Kidney (tissue), 14 donors: Measurements from ENCODE around the gene RNF207. TPM values are rescaled to one million over a fixed set of nuclear protein-coding genes. Genes with fewer than 3 reads are reported as not detected.
A peak's percentile ranks its signal among the peaks of the same experiment; 100 is the strongest.

Experiments
- DNase-seq, 5 donors: peaks; one replicate each; pipeline ENCODE4 v3.0.0-alpha.2; 2013 to 2020
- FAIRE-seq: peaks from 2 replicates; lab custom pipeline; 2012; peaks lifted over from hg19 to GRCh38; lab: Jason Lieb, UNC
- H3K27ac ChIP-seq, 2 donors: one replicate each; pipeline ENCODE4 v1.7.0; 2013; ENCODE audit warnings: low read depth in 2 of 2, low read length in 2 of 2, inconsistent platforms in 1 of 2
- H3K27me3 ChIP-seq: one replicate; pipeline ENCODE4 v1.7.1; 2013; ENCODE audit warnings: low read length, inconsistent platforms; ENCODE audit not compliant: control insufficient read depth, insufficient read depth
- H3K36me3 ChIP-seq, 3 donors: one replicate each; pipeline versions ENCODE4 v1.7.0 to v1.7.1; 2013; ENCODE audit warnings: low read length in 3 of 3, control low read depth in 1 of 3, inconsistent platforms in 1 of 3; ENCODE audit not compliant: insufficient read depth in 3 of 3, control insufficient read depth in 2 of 3
- H3K4me1 ChIP-seq, 3 donors: one replicate each; pipeline versions ENCODE4 v1.7.0 to v1.7.1; 2013; ENCODE audit warnings: low read length in 3 of 3, inconsistent platforms in 1 of 3, low read depth in 1 of 3; ENCODE audit not compliant: control insufficient read depth in 2 of 3, insufficient read depth in 2 of 3
- H3K4me3 ChIP-seq, 3 donors: one replicate each; pipeline versions ENCODE4 v1.7.0 to v1.8.1; 2013; ENCODE audit warnings: low read length in 3 of 3, control low read depth in 1 of 3, inconsistent platforms in 1 of 3
- H3K9ac ChIP-seq, 3 donors: one replicate each; pipeline versions ENCODE4 v1.7.0 to v1.7.1; 2013; ENCODE audit warnings: low read length in 3 of 3, control low read depth in 1 of 3, inconsistent platforms in 1 of 3
- H3K9me3 ChIP-seq, 3 donors: one replicate each; pipeline versions ENCODE4 v1.7.0 to v1.7.1; 2013; ENCODE audit warnings: low read length in 3 of 3, control low read depth in 1 of 3, inconsistent platforms in 1 of 3; ENCODE audit not compliant: control insufficient read depth in 2 of 3, insufficient read depth in 1 of 3
- CTCF ChIP-seq: IDR thresholded peaks from 3 replicates; pipeline ENCODE4 v1.5.1; 2012; ENCODE audit warnings: mild to moderate bottlenecking, moderate library complexity, borderline replicate concordance; ENCODE audit not compliant: insufficient read depth; ENCODE audit errors: extremely low read depth
- intact Hi-C: fragments of 100-400 bp; cut with DNase I; formaldehyde crosslinking; loops from one replicate; pipeline ENCODE4 v1.11.1; 2022
- polyA plus RNA-seq: library from polyadenylated mRNA; stranded (reverse); fragments of 350-450 nt; fragmentation: Illumina TruSeq; extraction: RNeasy Lipid Tissue Mini Kit (QIAGEN cat#74804); gene quantifications from one replicate; pipeline ENCODE4 v1.2.3, GENCODE V29; 2014; ENCODE audit warnings: low read depth, low replicate concordance; ENCODE audit not compliant: insufficient read depth
- total RNA-seq: library from RNA; stranded (reverse); fragmentation: NEBNext Ultra II Directional; extraction: Animal tissue kit (Norgen Biotek cat#: 25700); gene quantifications from one replicate; pipeline ENCODE4 v1.2.1, GENCODE V29; 2021
- donor health status: control.
- donor health status: control.
- donor health status: control.
- donor health status: control.
- donor health status: control.
- donor health status: DM: yes; HTN: yes; CAD: no.
- donor health status: Normal renal cell carcinoma (clear cell type).

Gene RNF207
- total and polyA plus RNA-seq, 2 donors from 2014 or later: 7.7 to 43.6 TPM

DNA sequence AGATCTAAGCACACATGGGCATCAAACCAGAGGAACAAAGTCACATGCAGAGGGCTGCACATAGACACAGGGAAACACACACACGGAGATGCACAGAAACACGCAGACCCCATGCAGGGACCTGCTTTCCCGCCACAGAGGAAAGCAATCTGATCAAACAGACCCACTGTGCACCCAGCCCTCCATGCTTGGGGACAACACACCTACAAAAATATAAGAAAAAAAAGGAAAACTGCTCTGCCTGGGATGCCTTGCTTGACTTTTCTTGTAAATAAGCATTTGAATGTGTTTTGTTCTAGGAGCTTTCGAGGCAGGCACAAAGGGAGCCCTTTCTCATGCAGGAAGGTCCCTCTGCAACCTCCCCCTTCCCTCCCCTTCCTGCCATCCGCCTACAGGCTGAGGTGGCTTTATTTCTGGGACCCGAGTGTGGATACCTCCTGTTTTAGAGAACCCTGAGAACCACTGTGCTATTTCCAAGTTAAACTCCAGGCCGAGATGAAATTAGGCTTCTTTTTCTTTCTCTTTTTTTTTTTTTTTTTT is 33.4 kb downstream of the RNF207 start:
- no peak overlapping the region for H3K9ac ChIP-seq
- H3K27me3 ChIP-seq: peaks cover 34% of the 10 kb centered on the region
- H3K36me3 ChIP-seq: no peaks in the 10 kb centered on the region
- intact Hi-C loops: no loop called here
- no peaks in the 10 kb centered on the region for H3K9me3 ChIP-seq
- H3K4me3 ChIP-seq: no peak overlapping the region
- peak in 1 of 5 donors; percentile 28 for DNase-seq
- no peak overlapping the region for H3K27ac ChIP-seq
- H3K4me1 ChIP-seq: peaks cover 0 to 11% (median 0%) of the 10 kb centered on the region in 3 donors
- TF ChIP-seq CTCF: no peak
- FAIRE-seq: no peak

DNA sequence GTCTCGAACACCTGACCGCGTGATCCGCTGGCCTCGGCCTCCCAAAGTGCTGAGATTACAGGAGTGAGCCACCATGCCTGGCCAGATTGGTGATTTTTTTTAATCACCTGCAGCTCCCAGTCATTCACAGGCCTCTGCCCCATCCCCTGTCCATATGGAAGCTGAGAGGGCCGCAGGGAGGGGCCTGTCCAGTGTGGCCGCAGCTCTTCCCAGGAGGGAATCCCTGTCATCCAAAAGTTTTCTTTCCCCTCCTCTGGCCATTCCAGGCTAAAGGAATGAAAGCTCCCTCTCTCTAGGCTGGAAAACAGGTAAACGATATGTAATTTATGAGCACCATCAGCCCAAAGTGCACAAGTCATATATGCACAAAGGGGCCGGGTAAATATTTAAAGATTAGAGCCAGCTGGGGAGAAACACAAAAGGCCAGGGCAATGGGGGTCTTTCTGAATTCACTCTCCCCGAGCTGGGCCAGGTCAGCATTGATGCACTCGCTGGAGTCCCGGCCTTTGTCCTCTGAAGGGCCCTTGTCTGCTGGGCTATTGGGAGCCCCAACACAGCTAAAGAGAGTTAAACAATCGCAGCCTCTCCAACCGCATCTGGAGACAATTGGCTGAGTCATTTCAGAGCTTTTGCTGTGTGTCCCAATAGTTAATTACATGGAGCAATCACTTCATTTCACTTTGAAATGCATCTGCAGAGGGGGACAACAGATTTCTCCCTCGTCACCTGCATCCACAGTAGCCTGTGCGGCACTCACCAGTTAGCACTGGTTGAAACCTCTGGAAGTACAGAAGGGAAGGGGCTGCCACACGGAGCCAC is 34.2 kb downstream of the RNF207 start:
- Histone ChIP-seq H3K27me3 (peaks cover 34% of the 10 kb centered on the region), H3K27ac (no peak overlapping the region), H3K4me3 (no peak overlapping the region), H3K9ac (no peak overlapping the region), H3K4me1 (peaks cover 0 to 3% (median 0%) of the 10 kb centered on the region in 3 donors), H3K9me3 (no peaks in the 10 kb centered on the region), H3K36me3 (no peaks in the 10 kb centered on the region)
- intact Hi-C loops: loop anchor here (10.0 kb wide), 1 partner anchor 185 kb away; no protein-coding TSS in a partner anchor
- no peak for TF ChIP-seq CTCF
- DNase-seq (peak in 1 of 5 donors; percentile 27), FAIRE-seq (no peak)

- DNase-seq (peak in 2 of 5 donors; percentile 43 to 60), FAIRE-seq (no peak)
- H3K4me1 ChIP-seq: peaks cover 0 to 3% (median 0%) of the 10 kb centered on the region in 3 donors
- no peak for TF ChIP-seq CTCF
- H3K9ac ChIP-seq: no peak overlapping the region
- H3K9me3 ChIP-seq: no peaks in the 10 kb centered on the region
- no peak overlapping the region for H3K27ac ChIP-seq
- H3K36me3 ChIP-seq: no peaks in the 10 kb centered on the region
- no peak overlapping the region for H3K4me3 ChIP-seq
- intact Hi-C loops: loop anchor here (10.0 kb wide), 1 partner anchor 186 kb away; no protein-coding TSS in a partner anchor
- H3K27me3 ChIP-seq: peaks cover 38% of the 10 kb centered on the region
Observed at GRCh38 chr1:6241107-6241886, 35.4 kb downstream of the RNF207 start.
